Measurements from ENCODE around the gene ETNK2. TPM values are rescaled to one million over a fixed set of nuclear protein-coding genes. Genes with fewer than 3 reads are reported as not detected.

ETNK2 gene
- total and polyA plus RNA-seq, 2 experiments from 2014 or later: 51.1 to 71.9 TPM

- H3K4me1 ChIP-seq (ENCODE audit: insufficient read depth): no peaks in the 10 kb centered on the region
- TF ChIP-seq EZH2 (IDR thresholded peaks at IDR 0.05; ENCODE audit: borderline replicate concordance) (no peak), EZH2phosphoT487 (IDR thresholded peaks at IDR 0.05; ENCODE audit: low read depth, severe bottlenecking, unreplicated experiment) (no peak), CTCF (IDR thresholded peaks at IDR 0.05; ENCODE audit: poor library complexity) (no peak)
- no peak overlapping the region for H3K27ac ChIP-seq
- no peak for DNase-seq (ENCODE audit: low spot score)
- WGBS (ENCODE audit: low lambda C conversion rate, missing lambda C conversion rate): 95% methylated on average over 4 of the region's 4 CpGs
- H3K9me3 ChIP-seq (ENCODE audit: low read depth): no peaks in the 10 kb centered on the region
- no peaks in the 10 kb centered on the region for H4K20me1 ChIP-seq (ENCODE audit: insufficient read depth, poor library complexity, severe bottlenecking)
- no peak overlapping the region for H2AFZ ChIP-seq
- H3K9me2 ChIP-seq (replicated peaks; ENCODE audit: insufficient read depth): no peaks in the 10 kb centered on the region
- no peak overlapping the region for H3K4me3 ChIP-seq
- H3K36me3 ChIP-seq (replicated peaks; ENCODE audit: insufficient read depth, low read depth): no peaks in the 10 kb centered on the region
- H3K27me3 ChIP-seq: no peaks in the 10 kb centered on the region
- H3K79me2 ChIP-seq: peaks cover 42% of the 10 kb centered on the region
- no peak overlapping the region for H3K4me2 ChIP-seq
Observed at GRCh38 chr1:204114606-204115005, 37.2 kb downstream of the ETNK2 start.

- 63% methylated on average over 1 of the region's 1 CpG for WGBS (ENCODE audit: low lambda C conversion rate, missing lambda C conversion rate)
- H3K9me2 ChIP-seq (replicated peaks; ENCODE audit: insufficient read depth): no peaks in the 10 kb centered on the region
- H3K4me1 ChIP-seq (ENCODE audit: insufficient read depth): peaks cover 2% of the 10 kb centered on the region
- H3K4me3 ChIP-seq: no peak overlapping the region
- no peak overlapping the region for H3K4me2 ChIP-seq
- peaks cover 48% of the 10 kb centered on the region for H3K79me2 ChIP-seq
- no peaks in the 10 kb centered on the region for H3K9me3 ChIP-seq (ENCODE audit: low read depth)
- H3K27me3 ChIP-seq: no peaks in the 10 kb centered on the region
- no peak overlapping the region for H2AFZ ChIP-seq
- no peak for DNase-seq (ENCODE audit: low spot score)
- peaks cover 5% of the 10 kb centered on the region for H4K20me1 ChIP-seq (ENCODE audit: insufficient read depth, poor library complexity, severe bottlenecking)
- no peak for TF ChIP-seq CTCF (IDR thresholded peaks at IDR 0.05; ENCODE audit: poor library complexity)
- no peak for TF ChIP-seq EZH2 (IDR thresholded peaks at IDR 0.05; ENCODE audit: borderline replicate concordance)
- no peak for TF ChIP-seq EZH2phosphoT487 (IDR thresholded peaks at IDR 0.05; ENCODE audit: low read depth, severe bottlenecking, unreplicated experiment)
- no peak overlapping the region for H3K27ac ChIP-seq
- no peaks in the 10 kb centered on the region for H3K36me3 ChIP-seq (replicated peaks; ENCODE audit: insufficient read depth, low read depth)
Observed at GRCh38 chr1:204113896-204114295, 37.9 kb downstream of the ETNK2 start.

DNA sequence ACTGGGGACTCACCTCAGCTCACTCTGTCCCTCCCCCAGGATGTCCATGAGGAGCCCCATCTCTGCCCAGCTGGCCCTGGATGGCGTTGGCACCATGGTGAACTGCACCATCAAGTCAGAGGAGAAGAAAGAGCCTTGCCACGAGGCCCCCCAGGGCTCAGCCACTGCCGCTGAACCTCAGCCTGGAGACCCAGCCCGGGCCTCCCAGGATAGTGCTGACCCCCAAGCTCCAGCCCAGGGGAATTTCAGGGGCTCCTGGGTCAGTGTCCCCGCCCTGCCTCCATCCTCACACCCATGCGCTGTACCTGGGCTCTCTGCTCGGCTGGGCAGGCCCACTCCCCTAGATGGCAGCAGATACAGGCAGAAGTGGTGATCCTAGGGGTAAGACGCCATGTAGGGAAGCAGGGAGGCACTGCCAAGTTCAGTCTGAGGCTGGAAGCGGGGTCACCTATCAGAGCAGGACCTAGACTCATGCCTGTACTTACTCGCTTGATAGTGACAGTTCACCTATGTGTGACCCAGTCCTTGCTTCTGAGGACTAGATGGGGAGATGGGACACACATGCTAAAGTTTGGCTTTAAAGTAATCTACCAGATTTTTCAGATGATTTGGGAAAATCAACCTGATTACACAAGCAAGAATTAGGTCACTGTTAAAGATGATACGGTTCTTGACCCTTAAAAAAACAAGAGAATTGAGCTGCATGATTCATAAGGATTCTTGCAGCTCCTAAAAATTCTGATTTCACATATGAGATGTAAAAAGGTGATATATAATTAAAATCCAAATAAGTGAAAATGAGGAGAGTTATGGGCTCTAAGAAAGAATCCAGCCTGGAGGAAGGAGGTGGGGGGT is 38.7 kb downstream of the ETNK2 start:
- TF ChIP-seq EZH2 (IDR thresholded peaks at IDR 0.05; ENCODE audit: borderline replicate concordance): no peak
- TF ChIP-seq CTCF (IDR thresholded peaks at IDR 0.05; ENCODE audit: poor library complexity): no peak
- no peak for TF ChIP-seq EZH2phosphoT487 (IDR thresholded peaks at IDR 0.05; ENCODE audit: low read depth, severe bottlenecking, unreplicated experiment)
- peaks cover 5% of the 10 kb centered on the region for H4K20me1 ChIP-seq (ENCODE audit: insufficient read depth, poor library complexity, severe bottlenecking)
- no peak overlapping the region for H3K4me2 ChIP-seq
- no peak overlapping the region for H2AFZ ChIP-seq
- WGBS (ENCODE audit: low lambda C conversion rate, missing lambda C conversion rate): 86% methylated on average over 11 of the region's 11 CpGs
- no peaks in the 10 kb centered on the region for H3K27me3 ChIP-seq
- no peaks in the 10 kb centered on the region for H3K9me2 ChIP-seq (replicated peaks; ENCODE audit: insufficient read depth)
- no peak overlapping the region for H3K4me3 ChIP-seq
- peaks cover 10% of the 10 kb centered on the region for H3K4me1 ChIP-seq (ENCODE audit: insufficient read depth)
- no peaks in the 10 kb centered on the region for H3K36me3 ChIP-seq (replicated peaks; ENCODE audit: insufficient read depth, low read depth)
- peaks cover 56% of the 10 kb centered on the region for H3K79me2 ChIP-seq
- no peak overlapping the region for H3K27ac ChIP-seq
- H3K9me3 ChIP-seq (ENCODE audit: low read depth): no peaks in the 10 kb centered on the region
- no peak for DNase-seq (ENCODE audit: low spot score)
